ENCODE results near the gene UPP2.

The UPP2 gene

DNA sequence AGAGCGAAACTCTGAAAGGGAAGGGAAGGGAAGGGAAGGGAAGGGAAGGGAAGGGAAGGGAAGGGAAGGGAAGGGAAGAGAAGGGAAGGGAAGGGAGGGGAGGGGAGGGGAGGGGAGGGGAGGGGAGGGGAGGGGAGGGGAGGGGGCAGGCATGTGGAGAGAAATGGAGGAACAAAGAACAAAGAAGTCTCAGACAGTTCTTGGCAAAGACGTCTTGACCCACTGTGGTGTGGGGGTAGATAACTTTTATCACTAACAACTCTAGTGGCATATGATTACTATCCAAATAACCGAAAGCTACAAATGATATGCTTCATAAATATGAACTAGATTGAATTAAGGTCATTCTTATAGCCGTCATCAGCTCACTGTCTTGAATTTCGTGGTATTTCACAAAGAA is 3.2 kb downstream of the UPP2 start:
- DNase-seq (ENCODE audit: low read depth in 2 of 2), result no peak

- DNase-seq (ENCODE audit: low read depth in 2 of 2), result no peak
Observed at GRCh38 chr2:158112992-158113391, 11.3 kb downstream of the UPP2 start.

- DNase-seq (ENCODE audit: low read depth in 2 of 2), result no peak
Observed at GRCh38 chr2:158113741-158114295, 12.1 kb downstream of the UPP2 start.

GRCh38 chr2:158114516-158114915 is 12.8 kb downstream of the UPP2 start:
- no peak for DNase-seq (ENCODE audit: low read depth in 2 of 2)

GRCh38 chr2:158115202-158115767 is 13.6 kb downstream of the UPP2 start:
- DNase-seq (ENCODE audit: low read depth in 2 of 2), result no peak

GRCh38 chr2:158116936-158117335 is 15.3 kb downstream of the UPP2 start:
- DNase-seq (ENCODE audit: low read depth in 2 of 2), result no peak

DNA sequence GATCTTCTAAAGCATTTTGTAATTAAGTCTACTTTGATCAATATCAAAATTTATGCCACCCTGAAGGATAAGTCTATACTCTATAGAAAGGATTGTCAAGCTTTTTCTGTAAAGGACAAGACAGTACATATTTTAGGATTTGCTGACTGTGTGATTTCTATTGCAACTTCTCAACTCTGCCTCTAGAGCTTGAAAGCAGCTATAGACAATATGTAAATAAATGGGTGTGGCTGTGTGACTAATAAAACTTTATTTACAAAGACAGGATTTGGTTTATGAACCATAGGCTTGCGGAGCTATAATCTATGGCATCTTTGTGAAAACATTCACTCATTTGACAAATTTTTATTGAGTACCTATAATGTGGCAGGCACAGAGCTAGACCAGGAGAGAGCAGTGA is 18.4 kb downstream of the UPP2 start:
- DNase-seq (ENCODE audit: low read depth in 2 of 2), result no peak

DNA sequence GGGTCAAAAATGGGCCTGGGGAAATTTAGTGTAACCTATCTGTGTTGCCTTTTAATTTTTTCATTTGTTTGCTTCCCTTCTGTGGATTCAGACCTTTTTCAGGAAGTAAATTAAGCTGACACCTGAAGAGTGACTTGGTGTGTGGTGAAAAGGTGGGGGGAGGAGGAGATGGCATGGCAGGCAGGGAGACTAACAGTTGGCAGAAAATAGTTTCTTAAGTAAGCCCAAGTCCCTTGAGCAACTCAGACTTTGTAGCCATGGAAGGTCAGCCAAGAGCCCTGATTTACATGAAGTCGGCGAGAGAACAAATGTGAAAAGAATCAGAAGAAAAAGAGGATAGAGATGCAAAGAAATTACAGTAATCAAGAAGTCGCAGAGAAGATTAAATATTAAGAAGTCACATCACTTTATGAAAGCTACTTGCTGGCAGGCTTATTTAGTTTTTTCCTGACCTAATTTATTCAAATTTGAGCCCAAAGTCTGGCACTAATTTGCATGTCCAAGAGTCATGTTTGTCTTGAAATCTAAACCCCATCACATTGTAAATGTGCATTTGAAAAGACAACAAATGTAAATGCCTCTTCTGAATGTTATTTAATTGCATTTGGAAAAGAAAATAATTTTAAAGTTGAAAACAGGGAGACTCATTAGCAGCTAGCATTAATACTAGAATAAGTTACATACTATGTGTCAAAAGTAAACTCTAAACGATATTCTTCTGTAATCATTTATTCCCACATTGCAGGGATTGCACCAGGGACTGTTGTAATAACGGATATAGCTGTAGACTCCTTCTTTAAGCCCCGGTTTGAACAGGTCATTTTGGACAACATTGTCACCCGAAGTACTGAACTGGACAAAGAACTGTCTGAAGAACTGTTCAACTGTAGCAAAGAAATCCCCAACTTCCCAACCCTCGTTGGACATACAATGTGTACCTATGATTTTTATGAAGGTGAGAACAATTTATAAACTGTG is 19.3 kb downstream of the UPP2 start:
- no peak for DNase-seq (ENCODE audit: low read depth in 2 of 2)

DNA sequence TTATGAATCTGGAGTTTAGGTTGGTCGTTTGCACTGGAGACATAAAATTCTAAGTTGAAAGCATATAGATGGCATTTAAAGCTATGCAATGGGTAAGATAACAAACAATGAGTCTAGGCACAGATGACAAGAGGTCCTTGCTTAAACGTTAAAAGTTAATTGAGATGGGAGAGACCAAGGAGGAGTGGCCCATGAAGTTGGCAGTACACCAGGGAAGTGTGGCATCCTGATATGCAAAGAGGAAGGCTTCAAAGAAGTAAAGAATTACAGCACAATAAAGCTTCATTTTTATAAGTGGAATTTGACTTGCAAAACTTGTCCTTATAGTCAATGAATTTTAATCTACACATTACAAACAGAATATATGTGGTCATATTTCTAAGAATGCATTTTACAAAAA is 23.2 kb downstream of the UPP2 start:
- no peak for DNase-seq (ENCODE audit: low read depth in 2 of 2)

DNA sequence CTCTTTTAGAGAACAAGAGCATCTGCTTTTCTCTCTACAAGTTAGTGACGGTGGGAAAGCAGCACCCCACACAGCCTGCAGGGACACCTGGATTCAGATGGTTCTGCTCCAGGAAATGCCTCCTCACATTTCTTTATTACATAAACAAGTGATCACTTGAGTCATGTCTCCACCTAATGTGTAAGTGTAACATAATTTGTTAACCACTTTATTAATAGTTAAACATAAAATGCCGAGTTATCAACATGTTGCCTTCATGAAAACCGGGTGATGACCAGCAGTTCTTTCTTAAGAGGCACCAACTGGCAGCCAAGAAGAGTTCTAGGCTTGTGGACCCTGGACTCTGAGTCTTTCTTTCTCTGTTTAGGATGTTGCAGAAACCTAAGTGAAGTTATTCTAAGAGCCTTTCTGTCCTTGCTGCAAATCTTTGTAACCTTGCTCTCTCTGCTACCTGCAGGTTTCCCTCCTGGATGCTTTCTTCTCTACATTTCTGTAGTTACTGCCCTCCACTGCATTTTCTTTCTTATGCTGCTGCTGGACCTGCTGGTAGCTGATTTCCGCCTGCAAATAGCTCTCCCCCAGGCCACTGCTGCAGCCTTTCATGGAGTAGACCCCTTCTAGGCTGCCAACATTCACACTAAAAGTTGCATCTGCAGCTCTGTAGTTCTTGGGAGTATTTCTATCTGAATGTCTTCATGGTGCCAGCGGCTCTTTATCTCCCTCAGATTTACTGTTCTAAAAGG is 24.3 kb downstream of the UPP2 start:
- no peak for DNase-seq (ENCODE audit: low read depth in 2 of 2)

GRCh38 chr2:158127380-158127804 is 25.7 kb downstream of the UPP2 start:
- no peak for DNase-seq (ENCODE audit: low read depth in 2 of 2)

- DNase-seq (ENCODE audit: low read depth in 2 of 2), result no peak
Observed at GRCh38 chr2:158128168-158128973, 26.7 kb downstream of the UPP2 start.

- DNase-seq (ENCODE audit: low read depth in 2 of 2), result no peak
Observed at GRCh38 chr2:158129037-158129436, 27.4 kb downstream of the UPP2 start.

- DNase-seq (ENCODE audit: low read depth in 2 of 2), result no peak
Observed at GRCh38 chr2:158130832-158131473, 29.3 kb downstream of the UPP2 start.

DNA sequence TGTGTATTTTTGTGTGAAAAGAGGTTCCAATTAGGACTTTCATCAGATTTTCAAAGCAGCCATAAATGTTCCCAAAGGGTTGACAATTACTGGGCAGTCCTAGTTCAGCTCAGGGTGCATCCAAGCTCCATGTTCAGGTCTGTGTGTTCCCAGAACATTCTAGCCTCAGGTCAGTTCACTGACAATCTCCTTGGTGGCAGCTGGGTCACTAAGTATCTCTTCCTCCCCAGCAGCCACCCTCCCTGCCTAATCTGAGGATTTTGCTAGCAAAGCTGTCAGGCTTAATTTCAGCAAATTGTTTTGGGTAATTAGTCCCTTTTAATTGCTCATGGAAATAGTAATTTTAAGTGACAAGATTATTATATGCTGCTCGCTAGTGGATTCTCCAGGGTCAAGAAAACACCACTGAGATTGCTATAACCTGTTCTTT is 29.8 kb downstream of the UPP2 start:
- DNase-seq (ENCODE audit: low read depth in 2 of 2), result no peak

GRCh38 chr2:158131919-158132566 is 30.4 kb downstream of the UPP2 start:
- DNase-seq (ENCODE audit: low read depth in 2 of 2), result no peak

GRCh38 chr2:158134055-158134454 is 32.4 kb downstream of the UPP2 start:
- DNase-seq (ENCODE audit: low read depth in 2 of 2), result no peak

DNA sequence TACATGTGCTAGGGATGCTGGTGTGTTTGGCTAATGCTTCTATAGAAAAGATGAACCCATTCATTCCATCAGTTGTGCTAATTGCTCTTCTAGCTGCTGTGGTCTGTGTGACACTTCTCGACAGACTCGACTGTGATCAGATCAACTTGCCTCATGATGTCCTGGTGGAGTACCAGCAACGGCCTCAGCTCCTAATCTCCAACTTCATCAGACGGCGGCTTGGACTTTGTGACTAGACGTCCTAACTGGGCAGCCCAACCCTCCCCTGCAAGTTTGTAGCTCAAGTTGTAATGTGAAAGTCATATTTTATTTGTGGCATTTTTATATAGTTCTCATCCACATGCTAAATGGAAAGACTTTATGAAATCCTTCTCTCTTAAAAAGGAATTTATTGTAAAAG is 33.0 kb downstream of the UPP2 start:
- no peak for DNase-seq (ENCODE audit: low read depth in 2 of 2)

GRCh38 chr2:158135096-158135495 is 33.4 kb downstream of the UPP2 start:
- DNase-seq (ENCODE audit: low read depth in 2 of 2), result no peak

DNA sequence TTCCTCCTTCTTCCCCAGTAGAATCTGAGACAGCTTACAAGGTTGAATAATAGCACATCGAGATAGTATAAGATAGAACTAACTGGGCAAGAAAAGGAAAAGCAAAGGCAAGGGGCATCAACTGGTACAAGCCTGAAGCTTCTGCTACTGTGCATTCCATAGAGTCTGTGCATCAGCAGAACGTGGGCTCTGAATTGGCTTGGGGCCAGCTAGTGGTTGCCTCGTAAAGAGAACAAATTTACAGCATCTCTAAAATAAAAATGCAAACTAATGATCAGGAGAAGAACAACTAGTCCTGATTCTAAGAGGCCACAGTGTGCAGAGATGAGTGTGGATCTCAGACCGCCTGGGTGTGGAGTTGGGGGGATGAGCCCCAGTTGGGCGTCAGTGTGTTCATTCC is 36.6 kb downstream of the UPP2 start:
- DNase-seq (ENCODE audit: low read depth in 2 of 2), result no peak
